DMS53 treated with DMSO at 0.1 percent for 48 hours (cell line): Measurements from ENCODE around the gene TMEM176A.

ENCODE experiments used
- DNase-seq: peaks from one replicate; lab custom pipeline; 2025; ENCODE audit not compliant: unreplicated experiment; lab: John Stamatoyannopoulos, UW

Gene TMEM176A

DNA sequence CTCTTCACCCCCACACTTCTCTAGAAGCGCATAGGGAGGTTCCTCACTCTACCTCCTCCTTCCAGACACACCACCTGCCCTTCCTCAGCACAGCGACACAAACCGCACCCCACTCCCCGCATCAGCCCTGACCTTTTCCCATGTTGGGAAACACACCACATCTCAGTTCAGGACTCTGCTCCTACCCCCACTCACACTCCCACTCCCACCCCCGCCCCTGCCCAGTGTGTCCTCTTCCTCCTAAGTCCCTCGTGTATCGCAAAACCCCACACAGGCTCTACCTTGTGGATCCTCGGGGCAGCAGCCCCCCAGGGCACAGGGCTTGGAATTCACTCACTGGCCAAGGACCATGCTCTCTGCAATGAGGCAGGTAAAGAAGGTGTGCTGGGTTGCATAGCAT is 47.5 kb downstream of the TMEM176A start:
- no peak for DNase-seq

DNA sequence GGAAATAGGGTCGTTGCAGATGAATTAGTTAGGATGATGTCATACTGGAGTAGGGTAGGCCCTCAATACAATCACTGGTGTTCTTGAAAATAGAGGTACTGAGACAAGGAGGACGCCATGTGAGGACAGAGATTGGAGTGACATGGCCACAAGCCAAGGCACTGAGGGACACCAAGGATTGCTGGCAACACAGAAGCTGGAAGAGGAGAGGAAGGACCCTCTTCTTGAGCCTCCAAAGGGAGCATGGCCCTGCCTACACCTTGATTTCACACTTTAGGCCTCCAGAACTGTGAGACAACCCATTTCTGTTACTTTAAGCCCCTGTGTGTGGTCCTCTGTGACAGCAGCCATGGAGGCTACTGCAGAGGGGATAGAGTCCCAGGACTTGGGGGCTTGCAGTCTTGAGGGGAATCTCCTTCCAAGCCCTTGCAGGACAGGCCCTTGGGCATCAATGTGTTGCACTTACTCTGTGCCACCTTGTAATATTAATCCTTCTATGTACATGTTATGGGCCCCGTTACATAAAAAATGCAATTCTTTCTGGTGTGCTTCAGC is 48.1 kb downstream of the TMEM176A start:
- DNase-seq: no peak

DNA sequence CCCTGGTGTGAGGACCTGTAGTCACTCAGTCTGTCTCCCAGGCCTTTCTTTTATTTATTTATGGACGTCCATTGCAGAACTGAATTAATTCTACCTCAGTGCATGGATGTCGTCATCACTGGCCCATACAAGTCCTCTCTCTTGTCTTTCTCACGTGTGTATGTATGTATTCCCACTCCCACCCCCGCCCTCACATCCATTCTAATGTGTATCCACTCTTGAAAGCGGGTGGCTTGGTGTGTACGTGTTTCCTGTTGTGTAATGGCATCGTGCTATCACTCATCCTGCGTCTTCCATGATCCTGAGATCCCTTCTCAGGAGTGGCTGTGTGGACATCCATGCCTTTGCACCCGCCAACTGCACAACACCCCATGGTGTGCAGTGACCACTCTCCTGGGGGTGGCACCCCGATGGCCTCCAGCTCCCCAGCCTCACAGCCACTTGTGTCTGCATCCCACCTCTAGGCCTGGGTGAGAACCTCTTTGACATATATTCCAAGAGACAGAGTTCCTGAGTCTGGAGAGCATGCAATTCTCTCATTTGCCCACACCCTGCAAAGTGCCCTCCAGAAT is 48.7 kb downstream of the TMEM176A start:
- DNase-seq: no peak

DNA sequence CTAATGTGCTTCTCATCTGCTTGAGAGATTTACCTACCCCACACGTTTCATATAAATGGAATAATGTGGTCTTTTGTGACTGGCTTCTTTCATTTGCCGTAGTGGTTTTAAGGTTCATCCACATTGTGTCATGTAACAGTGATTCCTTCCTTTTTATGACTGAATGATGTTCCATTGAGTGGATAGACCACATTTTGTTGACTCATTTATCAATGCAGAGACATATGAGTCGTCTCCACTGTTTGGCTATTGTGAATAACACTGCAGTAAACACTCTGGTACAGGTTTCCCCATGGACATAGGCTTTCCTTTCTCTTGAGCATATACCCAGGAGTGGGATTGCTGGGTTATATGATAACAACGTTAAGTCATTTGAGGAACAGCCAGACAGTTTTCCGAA is 49.7 kb downstream of the TMEM176A start:
- DNase-seq: no peak

DNA sequence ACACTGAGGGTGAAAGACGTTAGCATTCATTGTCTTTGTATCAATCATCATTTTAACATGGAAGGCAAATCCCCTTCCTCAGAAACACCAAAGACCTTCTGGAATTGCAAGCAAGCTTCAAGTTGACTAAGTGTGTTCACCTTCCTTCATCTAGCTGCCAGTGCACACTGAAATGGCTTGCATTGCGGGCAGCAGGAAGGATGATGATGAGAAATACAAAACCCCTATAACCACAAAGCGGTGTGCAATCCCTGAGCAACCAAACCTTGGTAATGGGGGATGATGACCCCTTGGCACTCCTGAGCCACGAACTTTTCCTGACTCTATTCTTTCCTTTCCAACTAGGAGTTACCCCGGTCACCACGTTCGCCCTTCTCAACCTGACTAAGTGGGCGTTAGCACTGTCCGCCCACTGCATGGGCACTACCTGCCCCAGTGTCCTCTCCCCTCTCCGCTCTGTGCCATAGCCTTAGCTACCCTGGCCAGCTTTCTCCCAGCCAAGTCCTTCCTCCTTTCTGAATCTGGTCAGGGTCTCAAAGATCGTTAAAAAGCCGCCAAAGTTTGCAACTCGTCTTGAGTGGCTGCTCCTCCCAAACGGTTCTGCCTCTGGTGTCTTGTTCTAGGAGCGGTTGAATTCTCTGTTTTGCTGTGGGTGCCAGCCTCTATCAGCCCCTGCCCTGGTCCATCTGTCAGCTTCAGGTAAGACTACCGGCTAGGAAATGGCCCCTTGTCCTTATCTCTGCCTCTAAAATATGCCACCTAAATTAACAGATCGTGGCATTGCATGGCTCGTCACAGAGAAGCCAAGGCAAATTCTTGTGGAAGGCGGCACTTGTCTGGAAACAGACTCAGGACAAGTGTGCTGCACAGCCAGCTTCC is 51.2 kb downstream of the TMEM176A start:
- DNase-seq: no peak

DNA sequence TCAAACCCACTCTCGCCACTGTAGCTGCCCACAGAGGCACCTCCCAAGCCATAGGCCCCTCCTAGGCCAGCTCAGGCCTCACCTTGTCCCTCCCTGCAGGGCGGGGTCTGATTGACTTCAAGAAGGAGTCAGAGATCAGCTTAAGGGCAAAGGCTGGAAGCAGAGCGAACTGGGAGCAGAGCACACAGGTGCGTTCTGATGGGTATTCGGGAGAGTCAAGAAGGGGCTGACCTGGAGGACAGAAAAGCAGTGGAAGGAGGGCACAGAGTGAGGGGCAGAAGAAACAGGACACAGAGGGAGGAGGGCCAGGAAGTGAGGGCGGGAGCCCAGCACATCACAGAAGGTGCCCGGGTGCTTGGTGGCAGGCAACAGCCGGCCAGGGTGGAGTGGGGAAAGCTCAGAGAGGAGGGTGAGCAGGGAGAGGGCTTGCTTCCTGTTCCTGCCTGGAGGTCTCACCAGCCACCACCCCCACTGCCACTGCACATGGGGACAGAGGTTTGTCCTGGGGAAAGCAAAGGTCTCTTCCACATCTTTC is 51.9 kb downstream of the TMEM176A start, which contains the start of gene AOC1:
Gene AOC1 (plus strand): TSS at position 147 of the 535 bp plus-strand sequence. CDS start 3,954 bp downstream, outside the sequence.
- DNase-seq: no peak

DNA sequence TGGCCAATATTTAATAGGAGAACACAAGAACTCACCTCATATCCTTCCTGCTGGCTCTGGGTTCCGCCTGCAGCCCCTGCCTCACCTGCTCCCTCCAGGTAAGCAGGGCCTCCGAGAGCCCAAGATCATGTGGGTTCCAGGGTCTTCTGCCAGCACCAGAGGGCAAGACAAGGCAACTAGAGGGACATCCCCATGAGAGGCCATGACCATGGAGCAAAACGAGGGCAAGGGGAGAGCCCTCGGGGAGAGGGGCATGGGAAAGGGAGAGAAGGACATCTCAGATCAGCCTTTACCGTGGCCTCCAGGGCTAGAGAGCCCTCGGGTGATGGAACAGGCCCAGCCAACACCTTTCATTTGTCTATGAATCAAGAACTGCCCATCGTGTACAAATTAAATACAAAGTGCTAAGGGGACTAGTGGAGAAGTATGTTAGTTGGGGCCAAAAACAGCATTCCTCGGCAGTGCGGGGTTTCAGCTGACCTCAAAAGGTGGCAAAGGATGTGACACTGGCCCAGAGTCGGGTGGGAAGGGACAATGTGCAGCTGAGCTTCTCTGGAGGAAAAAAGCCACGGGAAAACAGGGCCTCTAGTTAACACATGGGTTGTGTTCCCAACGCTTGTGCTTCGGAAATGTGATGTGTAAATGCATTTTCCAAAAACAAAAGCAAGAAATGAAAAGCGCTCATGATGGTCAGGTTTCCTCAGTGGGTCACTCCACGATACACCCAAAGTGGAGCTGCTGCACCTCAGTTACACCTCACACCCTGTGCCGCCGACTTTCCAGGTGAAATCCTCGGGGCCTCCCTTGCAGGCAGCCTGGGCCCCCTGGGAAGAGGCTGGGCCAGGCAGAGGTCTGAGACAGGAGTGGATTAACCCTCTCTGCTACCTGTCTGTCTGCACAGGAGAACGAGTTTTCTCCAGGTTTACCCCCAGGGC is 53.8 kb downstream of the TMEM176A start:
- DNase-seq: no peak
